GM21737 (cell line): Measurements from ENCODE around the gene CCL17.
"Not testable (repeated sequence)": the region's sequence is repeated elsewhere in the genome, so short reads cannot be mapped to it uniquely, and the experiment has no call there.

Source experiments
- ATAC-seq: cut with Tn5 transposase; IDR thresholded peaks from one replicate; pipeline ENCODE4 v1.9.1; 2021; ENCODE audit warnings: mild to moderate bottlenecking, moderate library complexity; ENCODE audit not compliant: unreplicated experiment

Gene CCL17

GRCh38 chr16:57427824-57428223, 23.3 kb downstream of the CCL17 start:
- no peak for ATAC-seq

DNA sequence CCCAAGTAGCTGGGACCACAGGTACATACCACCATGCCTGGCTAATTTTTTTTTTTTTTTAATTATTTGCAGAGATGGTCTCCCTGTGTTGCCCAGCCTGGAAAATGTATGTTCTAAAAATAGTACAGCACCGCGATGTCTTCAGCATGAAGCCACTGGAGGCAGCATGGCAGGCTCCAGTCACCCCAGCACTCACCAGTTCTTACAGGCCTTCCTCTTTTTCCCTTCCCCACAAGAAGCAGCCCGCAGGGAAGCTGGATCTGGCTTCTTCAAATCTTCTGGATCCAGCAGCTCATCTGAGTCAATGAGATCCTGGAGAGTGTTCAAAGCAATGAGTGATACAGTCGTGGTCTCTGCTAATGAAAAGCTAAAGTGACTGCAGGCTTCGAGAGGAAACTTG, 26.4 kb downstream of the CCL17 start:
- no peak for ATAC-seq

DNA sequence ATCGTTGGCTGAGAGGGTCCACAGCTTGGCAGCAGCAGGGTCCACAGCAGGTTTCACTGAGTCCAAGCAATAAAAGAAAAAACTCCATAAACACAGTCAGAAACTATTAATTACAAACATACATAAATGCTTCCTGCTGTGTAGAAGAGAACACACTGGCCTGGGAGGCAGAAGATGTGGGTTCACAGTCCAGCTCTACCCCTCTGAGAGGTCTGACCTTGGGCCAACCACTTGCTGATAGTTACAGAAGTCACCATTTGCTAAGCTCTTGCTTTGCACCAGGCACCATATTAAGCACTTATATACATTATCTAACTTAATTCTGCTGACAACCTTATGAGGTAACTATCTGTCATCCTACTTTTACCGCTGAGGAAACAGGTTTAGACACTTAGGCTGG, 27.9 kb downstream of the CCL17 start:
- no peak for ATAC-seq

- no peak for ATAC-seq
Measured at GRCh38 chr16:57432989-57433388, 28.4 kb downstream of the CCL17 start.

DNA sequence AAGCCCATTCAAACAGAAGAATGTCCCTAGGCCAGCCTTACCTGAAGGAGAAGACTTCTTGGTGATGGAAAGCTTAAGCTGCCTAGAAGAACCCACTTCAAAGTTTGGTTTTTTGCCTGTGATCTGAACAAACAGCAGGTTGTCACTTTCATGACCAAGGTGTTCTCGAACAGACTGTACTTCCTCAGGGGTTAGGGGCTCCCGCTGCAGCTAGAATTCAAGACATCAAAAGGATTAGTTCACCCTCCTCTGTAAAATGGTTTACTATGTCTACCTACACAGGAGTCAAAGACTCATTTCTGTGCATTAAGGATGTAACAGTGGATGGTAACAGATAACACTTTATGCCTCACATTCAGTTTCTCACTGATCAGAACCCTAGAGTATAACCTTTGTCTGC, 29.4 kb downstream of the CCL17 start:
- ATAC-seq = no peak

GRCh38 chr16:57435838-57436237, 31.3 kb downstream of the CCL17 start:
- no peak for ATAC-seq

DNA sequence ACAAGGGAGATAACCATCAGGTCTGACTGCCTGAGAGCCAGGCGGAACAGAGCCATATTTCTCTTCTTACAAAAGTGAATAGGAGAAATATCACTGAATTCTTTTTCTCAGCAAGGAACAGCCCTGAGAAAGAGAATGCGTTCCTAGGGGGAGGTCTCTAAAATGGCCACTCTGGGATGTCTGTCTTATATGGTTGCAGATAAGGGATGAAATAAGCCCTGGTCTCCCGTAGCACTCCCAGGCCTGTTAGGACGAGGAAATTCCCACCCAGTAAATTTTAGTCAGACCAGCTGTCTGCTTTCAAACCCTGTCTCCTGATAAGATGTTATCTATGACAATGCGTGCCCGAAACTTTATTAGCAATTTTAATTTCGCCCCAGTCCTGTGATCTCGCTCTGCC, 35.4 kb downstream of the CCL17 start:
- not testable (repeated sequence) for ATAC-seq

GRCh38 chr16:57440551-57440950, 36.0 kb downstream of the CCL17 start:
- not testable (repeated sequence) for ATAC-seq

- ATAC-seq = no peak
Measured at GRCh38 chr16:57444711-57445110, 40.1 kb downstream of the CCL17 start.

DNA sequence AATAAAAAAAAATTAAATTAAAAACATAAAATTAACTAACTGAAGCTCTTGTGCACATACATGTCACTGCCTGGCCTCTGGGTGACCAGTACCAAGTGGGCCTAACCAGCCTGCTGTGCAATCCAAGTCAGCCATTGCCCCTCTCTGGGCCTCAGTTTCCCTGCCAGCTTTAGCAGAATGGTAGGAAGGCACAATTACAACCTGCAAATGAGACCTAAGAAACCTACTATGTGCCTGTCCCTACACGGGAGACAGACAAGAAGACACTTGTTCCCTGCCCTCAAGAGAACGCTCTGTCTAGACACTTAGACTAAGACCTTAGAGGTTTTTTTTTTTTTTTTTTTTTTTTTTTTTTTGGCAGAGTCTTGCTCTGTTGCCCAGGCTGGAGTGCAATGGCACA, 40.9 kb downstream of the CCL17 start:
- no peak for ATAC-seq

DNA sequence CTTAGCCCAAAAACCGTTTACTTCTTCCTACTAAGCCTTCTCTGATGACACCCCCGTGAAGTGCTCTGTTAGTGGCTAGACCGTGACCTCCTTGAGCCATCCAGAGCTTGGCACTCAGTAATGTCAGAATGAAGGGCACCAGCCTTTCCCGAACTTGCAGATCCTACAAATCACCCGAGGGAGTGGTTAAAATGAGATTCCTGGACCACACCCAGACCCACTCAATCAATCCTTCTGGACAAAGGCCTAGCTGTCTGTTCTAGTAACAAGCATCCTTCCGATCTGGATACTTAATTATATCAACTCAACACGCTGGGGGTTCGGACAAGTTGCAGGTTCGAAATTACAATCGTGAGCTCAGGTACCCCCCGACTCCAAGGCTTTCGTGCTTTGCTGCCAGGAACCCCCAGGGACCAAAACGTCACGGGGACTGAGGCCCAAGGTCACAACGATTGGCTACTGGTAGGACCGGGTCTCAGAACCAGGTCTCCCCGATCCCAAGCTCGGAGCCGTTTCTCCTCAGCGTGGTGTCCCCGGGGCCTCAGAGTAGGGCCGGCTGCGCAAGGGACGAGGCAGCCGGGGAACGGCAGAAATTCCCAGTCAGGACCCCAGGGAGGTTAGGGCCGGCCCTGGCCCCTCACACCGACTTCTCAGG, 42.1 kb downstream of the CCL17 start:
- peak; percentile 18 for ATAC-seq

GRCh38 chr16:57447186-57447962, 42.8 kb downstream of the CCL17 start, which contains the start of the genes CIAPIN1 and COQ9:
TSS of gene CIAPIN1 (minus strand) at chr16:57447385. CDS start at chr16:57440928, 6,457 bp downstream.
TSS of gene COQ9 (plus strand) at chr16:57447479. CDS start at chr16:57447506, 27 bp downstream.
- peak; percentile 98 for ATAC-seq

- ATAC-seq = no peak
Measured at GRCh38 chr16:57452021-57452420, 47.5 kb downstream of the CCL17 start.

GRCh38 chr16:57462209-57462977, 57.8 kb downstream of the CCL17 start, which contains the start of gene POLR2C:
TSS of gene POLR2C (plus strand) at chr16:57462679. CDS start at chr16:57462725, 46 bp downstream.
- peak; percentile 88 for ATAC-seq

- ATAC-seq = no peak
Measured at GRCh38 chr16:57462978-57463362, 58.4 kb downstream of the CCL17 start.

GRCh38 chr16:57464523-57464922, 60.0 kb downstream of the CCL17 start:
- no peak for ATAC-seq
